NT2/D1 (cell line): Measurements from ENCODE around the gene ZNF23.

Experiments used
- DNase-seq: peaks from one replicate; pipeline ENCODE4 v3.0.0-alpha.2; 2011; ENCODE audit warnings: low read depth, low spot score
- H3K27me3 ChIP-seq: 2 replicates; pipeline ENCODE4 v1.6.0; 2011; ENCODE audit warnings: mild to moderate bottlenecking; ENCODE audit not compliant: insufficient read length, insufficient read depth
- H3K36me3 ChIP-seq: 2 replicates; pipeline ENCODE4 v1.6.1; 2011; ENCODE audit warnings: mild to moderate bottlenecking, low read length, mixed read lengths; ENCODE audit not compliant: insufficient read depth, insufficient read length
- H3K4me1 ChIP-seq: 2 replicates; pipeline ENCODE4 v1.5.1; 2011; ENCODE audit not compliant: insufficient read depth, insufficient read length
- H3K4me3 ChIP-seq: 2 replicates; pipeline ENCODE4 v1.5.1; 2011; ENCODE audit warnings: low read depth; ENCODE audit not compliant: insufficient read length
- H3K9ac ChIP-seq: 2 replicates; pipeline ENCODE4 v1.6.0; 2011; ENCODE audit warnings: low read depth; ENCODE audit not compliant: insufficient read length
- H3K9me3 ChIP-seq: 2 replicates; pipeline ENCODE4 v1.5.1; 2011; ENCODE audit warnings: mild to moderate bottlenecking, low read length; ENCODE audit not compliant: insufficient read depth
- SUZ12 ChIP-seq: IDR thresholded peaks from 2 replicates; pipeline ENCODE4 v1.6.1; 2011; ENCODE audit not compliant: insufficient read length, insufficient read depth; ENCODE audit errors: extremely low read depth
- YY1 ChIP-seq: IDR thresholded peaks from 2 replicates; pipeline ENCODE4 v1.6.1; 2011; ENCODE audit not compliant: insufficient read length, insufficient read depth
- ZNF274 ChIP-seq: IDR thresholded peaks from 2 replicates; pipeline ENCODE4 v1.6.1; 2011; ENCODE audit warnings: mild to moderate bottlenecking, low read depth, low read length

ZNF23 gene

GRCh38 chr16:71439523-71439922 lies 22.5 kb downstream of the ZNF23 start:
- no peaks in the 10 kb centered on the region for H3K36me3 ChIP-seq
- H3K4me3 ChIP-seq = no peak overlapping the region
- H3K9me3 ChIP-seq = no peaks in the 10 kb centered on the region
- no peak overlapping the region for H3K9ac ChIP-seq
- H3K27me3 ChIP-seq = no peaks in the 10 kb centered on the region
- peaks cover 4% of the 10 kb centered on the region for H3K4me1 ChIP-seq
- DNase-seq = no peak
- TF ChIP-seq YY1 = no peak
- no peak for TF ChIP-seq ZNF274
- TF ChIP-seq SUZ12 = no peak

- peaks cover 4% of the 10 kb centered on the region for H3K4me1 ChIP-seq
- H3K9me3 ChIP-seq = no peaks in the 10 kb centered on the region
- no peaks in the 10 kb centered on the region for H3K36me3 ChIP-seq
- TF ChIP-seq ZNF274 (no peak), YY1 (no peak), SUZ12 (no peak)
- H3K27me3 ChIP-seq = no peaks in the 10 kb centered on the region
- H3K9ac ChIP-seq = no peak overlapping the region
- DNase-seq = no peak
- no peak overlapping the region for H3K4me3 ChIP-seq
Measured at GRCh38 chr16:71436473-71436872, 25.6 kb downstream of the ZNF23 start.

GRCh38 chr16:71432906-71433305 lies 29.1 kb downstream of the ZNF23 start:
- DNase-seq = no peak
- Histone ChIP-seq H3K27me3 (peaks cover 3% of the 10 kb centered on the region), H3K9ac (no peak overlapping the region), H3K4me1 (no peaks in the 10 kb centered on the region), H3K9me3 (no peaks in the 10 kb centered on the region), H3K4me3 (no peak overlapping the region), H3K36me3 (no peaks in the 10 kb centered on the region)
- TF ChIP-seq SUZ12 = no peak

- peaks cover 3% of the 10 kb centered on the region for H3K27me3 ChIP-seq
- no peak for DNase-seq
Measured at GRCh38 chr16:71431991-71432390, 30.1 kb downstream of the ZNF23 start.

GRCh38 chr16:71431176-71431575 lies 30.9 kb downstream of the ZNF23 start:
- Histone ChIP-seq H3K36me3 (no peaks in the 10 kb centered on the region), H3K9me3 (no peaks in the 10 kb centered on the region), H3K27me3 (peaks cover 3% of the 10 kb centered on the region), H3K9ac (no peak overlapping the region), H3K4me3 (no peak overlapping the region), H3K4me1 (no peaks in the 10 kb centered on the region)
- DNase-seq = no peak
- TF ChIP-seq ZNF274 = no peak
- no peak for TF ChIP-seq YY1
- TF ChIP-seq SUZ12 = no peak

More at GRCh38 chr16:71431991-71432390, 30.1 kb downstream of the ZNF23 start:
- Histone ChIP-seq H3K4me1 (no peaks in the 10 kb centered on the region), H3K9ac (no peak overlapping the region), H3K36me3 (no peaks in the 10 kb centered on the region), H3K4me3 (no peak overlapping the region), H3K9me3 (no peaks in the 10 kb centered on the region)
- no peak for TF ChIP-seq SUZ12
- TF ChIP-seq ZNF274 = no peak
- TF ChIP-seq YY1 = no peak

DNA sequence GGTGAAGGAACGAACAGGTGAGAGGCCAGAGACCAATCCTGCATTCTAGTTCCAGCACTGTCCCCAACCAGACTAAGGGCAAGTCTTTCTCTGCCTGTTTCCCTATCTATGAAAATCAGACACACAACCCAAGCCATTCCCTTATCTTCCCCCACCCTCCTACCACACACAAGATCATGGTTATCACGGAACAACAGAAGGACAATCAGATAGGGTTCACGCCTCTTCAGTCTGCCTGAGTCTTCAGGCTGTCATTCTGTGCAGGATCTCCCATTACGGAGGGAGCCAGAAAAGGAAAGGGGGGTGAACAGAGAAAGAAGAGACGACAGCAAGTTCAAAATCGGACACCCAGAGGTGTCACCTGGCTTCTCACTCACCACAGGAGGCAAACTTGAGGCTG lies 31.3 kb downstream of the ZNF23 start:
- Histone ChIP-seq H3K36me3 (no peaks in the 10 kb centered on the region), H3K4me1 (no peaks in the 10 kb centered on the region), H3K4me3 (no peak overlapping the region), H3K9ac (no peak overlapping the region), H3K27me3 (peaks cover 5% of the 10 kb centered on the region), H3K9me3 (no peaks in the 10 kb centered on the region)
- TF ChIP-seq YY1 (no peak), ZNF274 (no peak), SUZ12 (no peak)
- DNase-seq = no peak

GRCh38 chr16:71429581-71429980 lies 32.5 kb downstream of the ZNF23 start:
- Histone ChIP-seq H3K4me3 (no peak overlapping the region), H3K27me3 (peaks cover 16% of the 10 kb centered on the region), H3K9ac (no peak overlapping the region), H3K9me3 (no peaks in the 10 kb centered on the region), H3K4me1 (no peaks in the 10 kb centered on the region), H3K36me3 (no peaks in the 10 kb centered on the region)
- no peak for DNase-seq
- TF ChIP-seq SUZ12 (no peak), YY1 (no peak), ZNF274 (no peak)

- Histone ChIP-seq H3K4me1 (no peaks in the 10 kb centered on the region), H3K9ac (no peak overlapping the region), H3K27me3 (peaks cover 23% of the 10 kb centered on the region), H3K4me3 (no peak overlapping the region), H3K36me3 (no peaks in the 10 kb centered on the region), H3K9me3 (no peaks in the 10 kb centered on the region)
- TF ChIP-seq SUZ12 (no peak), ZNF274 (no peak), YY1 (no peak)
- DNase-seq = no peak
Measured at GRCh38 chr16:71428883-71429282, 33.2 kb downstream of the ZNF23 start.
